HG02759 (cell line): ENCODE measurements around the gene SLC23A3.
"Not testable (repeated sequence)": the region's sequence is repeated elsewhere in the genome, so short reads cannot be mapped to it uniquely, and the experiment has no call there.

Source experiments
- ATAC-seq: cut with Tn5 transposase; IDR thresholded peaks from one replicate; pipeline ENCODE4 v1.9.1; 2021; ENCODE audit warnings: mild to moderate bottlenecking, moderate library complexity; ENCODE audit not compliant: unreplicated experiment

SLC23A3 gene

DNA sequence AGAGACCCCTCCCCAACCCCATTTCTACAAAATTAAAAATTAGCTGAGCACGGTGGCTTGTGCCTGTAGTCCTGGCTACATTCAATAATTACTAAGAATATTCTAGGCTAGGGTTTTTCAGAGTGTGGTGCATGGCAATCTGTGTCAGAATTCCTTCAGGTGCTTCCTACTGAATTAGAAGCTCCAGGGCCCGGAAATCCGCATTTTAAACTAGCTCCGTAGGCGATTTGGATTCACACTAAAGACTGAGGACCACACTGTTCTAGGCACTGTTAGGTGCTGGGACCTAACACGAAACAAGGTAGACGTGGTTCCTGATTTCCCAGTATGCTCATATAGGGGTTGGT, 36.1 kb upstream of the SLC23A3 start:
- no peak for ATAC-seq

DNA sequence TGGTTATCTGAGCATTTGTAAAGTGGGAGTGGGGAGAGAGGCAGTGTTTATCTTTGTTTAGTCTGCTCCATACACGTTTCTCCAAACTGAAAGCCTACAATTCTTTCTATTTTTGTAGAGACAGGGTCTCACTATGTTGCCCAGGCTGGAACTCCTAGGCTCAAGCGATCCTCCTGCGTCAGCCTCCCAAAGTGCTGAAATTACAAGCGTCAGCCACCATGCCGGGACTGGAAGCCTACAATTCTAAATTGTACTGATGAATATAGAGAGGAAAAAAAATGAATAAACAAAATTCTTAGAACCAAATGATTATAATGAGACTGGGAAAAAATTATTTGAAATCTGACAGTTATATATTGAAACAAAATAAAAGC, 35.3 kb upstream of the SLC23A3 start:
- no peak for ATAC-seq

DNA sequence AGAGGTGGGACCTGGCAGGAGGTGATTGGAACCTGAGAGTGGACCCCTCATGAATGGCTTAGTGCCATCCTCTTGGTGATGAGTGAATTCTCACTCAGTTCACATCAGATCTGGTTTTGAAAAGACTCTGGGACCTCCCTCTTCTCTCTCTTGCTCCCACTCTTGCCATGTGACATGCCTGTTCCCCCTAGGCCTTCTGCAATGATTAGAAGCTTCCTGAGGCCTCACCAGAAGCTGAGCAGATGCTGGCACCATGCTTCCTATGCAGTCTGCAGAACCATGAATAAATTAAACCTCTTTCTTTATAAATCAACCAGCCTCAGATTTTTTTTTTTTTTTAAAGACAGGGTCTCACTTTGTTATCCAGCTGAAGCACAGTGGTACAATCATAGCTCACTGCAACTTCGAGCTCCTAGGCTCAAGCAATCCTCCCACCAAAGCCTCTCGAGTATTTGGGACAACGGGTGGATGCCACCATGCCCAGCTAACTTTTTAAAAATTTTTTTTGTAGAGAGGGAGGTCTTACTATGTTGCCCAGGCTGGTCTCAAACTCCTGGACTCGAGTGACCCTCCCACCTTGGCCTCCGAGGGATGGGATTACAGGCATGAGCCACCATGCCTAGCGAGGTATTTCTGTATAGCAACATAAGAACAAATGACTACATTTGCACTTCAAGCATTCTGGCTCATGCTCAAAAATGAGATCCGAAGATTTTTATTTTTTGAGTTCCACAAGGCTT, 34.8 kb upstream of the SLC23A3 start:
- no peak for ATAC-seq

DNA sequence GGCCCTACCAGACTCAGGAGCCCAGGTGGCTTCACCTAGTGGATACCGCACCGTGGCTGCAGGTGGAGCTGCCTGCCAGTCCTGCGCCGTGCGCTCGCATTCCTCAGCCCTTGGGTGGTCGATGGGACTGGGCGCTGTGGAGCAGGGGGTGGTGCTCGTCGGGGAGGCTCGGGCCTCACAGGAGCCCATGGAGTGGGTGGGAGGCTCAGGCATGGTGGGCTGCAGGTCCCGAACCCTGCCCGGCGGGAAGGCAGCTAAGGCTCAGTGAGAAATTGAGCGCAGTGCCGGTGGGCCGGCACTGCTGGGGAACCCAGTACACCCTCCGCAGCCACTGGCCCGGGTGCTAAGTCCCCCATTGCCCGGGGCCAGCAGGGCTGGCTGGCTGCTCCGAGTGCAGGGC, 31.5 kb upstream of the SLC23A3 start:
- ATAC-seq, result not testable (repeated sequence)

DNA sequence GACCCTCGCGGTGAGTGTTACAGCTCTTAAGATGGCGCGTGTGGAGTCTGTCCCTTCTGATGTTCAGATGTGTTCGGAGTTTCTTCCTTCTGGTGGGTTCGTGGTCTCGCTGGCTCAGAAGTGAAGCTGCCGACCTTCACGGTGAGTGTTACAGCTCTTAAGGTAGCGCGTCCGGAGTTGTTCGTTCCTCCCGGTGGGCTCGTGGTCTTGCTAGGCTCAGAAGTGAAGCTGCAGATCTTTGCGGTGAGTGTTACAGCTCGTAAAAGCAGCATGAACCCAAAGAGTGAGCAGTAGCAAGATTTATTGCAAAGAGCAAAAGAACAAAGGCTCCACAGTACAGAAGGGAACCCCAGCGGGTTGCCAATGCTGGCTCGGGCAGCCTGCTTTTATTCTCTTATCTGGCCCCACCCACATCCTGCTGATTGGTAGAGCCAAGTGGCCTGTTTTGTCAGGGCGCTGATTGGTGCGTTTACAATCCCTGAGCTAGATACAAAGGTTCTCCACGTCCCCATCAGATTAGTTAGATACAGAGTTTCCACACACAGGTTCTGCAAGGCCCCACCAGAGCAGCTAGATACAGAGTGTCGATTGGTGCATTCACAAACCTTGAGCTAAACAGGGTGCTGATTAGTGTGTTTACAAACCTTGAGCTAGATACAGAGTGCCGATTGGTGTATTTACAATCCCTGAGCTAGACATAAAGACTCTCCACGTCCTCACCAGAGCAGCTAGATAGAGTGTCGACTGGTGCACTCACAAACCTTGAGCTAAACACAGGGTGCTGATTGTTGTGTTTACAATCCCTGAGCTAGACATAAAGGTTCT, 30.9 kb upstream of the SLC23A3 start:
- ATAC-seq, result not testable (repeated sequence)

DNA sequence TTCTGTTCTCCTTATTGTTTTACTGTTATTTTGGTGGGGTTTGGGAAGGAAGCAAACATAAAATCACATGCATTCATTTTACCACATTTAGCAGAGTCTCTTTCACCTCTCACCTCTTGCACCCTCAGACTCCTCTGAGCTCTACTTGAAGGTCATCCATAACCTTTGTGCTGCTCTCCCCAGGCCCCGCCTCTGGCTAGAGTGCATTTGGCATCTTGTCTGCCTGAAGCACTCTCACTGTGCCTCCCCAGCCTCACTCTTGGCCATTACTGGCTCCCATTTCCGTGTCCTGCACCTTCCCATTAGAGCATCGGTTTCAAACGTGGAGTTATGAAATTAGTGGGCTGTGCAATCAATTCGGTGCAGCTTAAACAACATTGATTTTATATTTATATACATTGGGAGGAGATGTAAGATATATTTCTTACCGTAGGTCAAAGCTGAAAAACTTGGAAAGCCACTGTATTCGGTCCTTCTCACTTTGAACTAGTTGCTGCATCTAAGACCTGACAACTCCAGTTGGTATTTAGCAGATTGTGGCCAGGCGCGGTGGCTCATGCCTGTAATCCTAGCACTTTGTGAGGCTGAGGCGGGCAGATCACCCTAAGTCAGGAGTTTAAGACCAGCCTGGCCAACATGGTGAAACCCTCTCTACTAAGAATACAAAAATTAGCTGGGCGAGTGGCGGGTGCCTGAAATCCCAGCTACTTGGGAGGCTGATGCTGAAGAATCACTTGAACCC, 29.8 kb upstream of the SLC23A3 start:
- no peak for ATAC-seq

DNA sequence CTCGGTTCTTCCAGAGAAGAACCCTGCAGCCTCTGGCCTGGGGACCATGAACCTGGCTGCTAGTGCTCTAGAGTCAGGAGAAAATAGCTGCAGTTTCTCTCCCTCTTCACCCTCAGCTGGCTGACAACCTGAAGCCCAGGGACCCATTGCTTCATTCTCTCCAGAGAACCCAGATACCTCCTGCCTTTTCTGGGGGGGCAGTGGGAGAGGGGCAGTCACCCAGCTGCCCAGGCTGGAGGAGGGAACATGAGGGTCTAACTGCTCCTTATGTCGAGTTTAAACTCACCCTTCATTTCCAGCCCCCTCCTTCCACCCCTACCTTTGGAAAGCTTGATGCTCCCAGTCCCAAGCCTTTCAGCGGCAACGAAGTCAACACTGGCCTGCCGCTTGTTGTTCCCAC, 29.1 kb upstream of the SLC23A3 start:
- no peak for ATAC-seq

DNA sequence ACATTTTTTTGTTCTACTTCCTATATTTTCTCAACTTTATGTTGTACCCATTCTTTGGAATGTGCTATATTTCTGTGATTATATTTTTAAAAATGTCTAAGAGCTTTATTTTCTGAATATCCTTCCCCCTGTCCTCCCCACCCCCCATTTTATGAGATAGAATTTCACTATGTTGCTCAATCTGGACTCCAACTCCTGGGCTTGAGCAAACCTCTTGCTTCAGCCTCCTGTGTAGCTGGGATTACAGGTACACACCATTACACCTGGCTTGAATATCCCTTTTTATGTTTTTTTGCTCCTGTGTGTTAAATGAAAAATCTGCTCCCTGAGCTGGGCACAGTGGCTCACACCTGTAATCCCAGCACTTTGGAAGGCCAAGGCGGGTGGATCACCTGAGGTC, 27.6 kb upstream of the SLC23A3 start:
- ATAC-seq, result no peak

DNA sequence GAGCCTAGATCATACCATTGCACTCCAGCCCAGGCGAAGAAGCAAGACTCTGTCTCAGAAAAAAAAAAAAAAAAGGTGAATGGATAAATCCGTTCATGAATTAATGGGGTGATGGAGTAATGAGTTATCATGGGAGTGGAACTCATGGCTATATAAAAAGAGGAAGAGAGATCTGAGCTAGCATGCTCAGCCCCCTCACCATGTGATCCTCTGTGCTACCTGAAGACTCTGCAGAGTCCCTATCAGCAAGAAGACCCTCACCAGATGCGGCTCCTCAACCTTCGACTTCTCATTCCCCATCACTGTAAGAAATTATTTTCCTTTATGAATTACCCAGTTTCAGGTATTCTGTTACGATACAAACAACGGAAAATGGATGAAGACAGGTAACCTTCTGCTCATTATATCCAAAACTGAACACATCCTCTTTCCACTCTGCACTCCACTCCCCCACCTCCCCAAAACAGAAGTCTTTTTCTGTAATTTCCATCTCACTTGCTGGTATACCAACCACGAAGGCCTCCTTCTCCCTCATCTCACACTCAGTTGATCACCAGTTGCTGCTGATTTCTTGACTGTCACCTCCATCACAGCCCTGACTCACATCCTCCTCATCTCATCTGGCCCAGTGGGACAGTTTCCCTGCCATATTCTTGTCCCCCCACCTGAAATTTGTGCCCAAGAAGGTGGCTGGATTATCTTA, 17.1 kb upstream of the SLC23A3 start:
- no peak for ATAC-seq

DNA sequence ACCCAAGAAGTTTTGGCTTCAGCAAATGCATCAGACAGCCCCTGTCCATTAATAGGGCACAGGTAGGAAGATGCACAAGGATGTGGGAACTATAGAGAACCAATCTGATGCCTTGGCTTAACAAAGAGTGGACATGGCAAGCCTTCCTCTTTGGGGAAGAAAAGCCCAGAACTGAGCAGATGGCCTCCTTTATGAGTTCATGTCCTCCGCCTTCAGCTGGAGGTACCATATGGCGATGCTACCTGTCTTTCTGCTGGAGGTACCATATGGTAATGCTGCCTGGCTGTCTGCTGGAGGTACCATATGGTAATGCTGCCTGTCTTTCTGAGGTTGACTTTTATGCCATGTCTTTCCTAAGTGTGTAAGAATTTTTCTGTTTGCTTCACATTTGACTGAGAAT, 14.3 kb upstream of the SLC23A3 start:
- no peak for ATAC-seq

DNA sequence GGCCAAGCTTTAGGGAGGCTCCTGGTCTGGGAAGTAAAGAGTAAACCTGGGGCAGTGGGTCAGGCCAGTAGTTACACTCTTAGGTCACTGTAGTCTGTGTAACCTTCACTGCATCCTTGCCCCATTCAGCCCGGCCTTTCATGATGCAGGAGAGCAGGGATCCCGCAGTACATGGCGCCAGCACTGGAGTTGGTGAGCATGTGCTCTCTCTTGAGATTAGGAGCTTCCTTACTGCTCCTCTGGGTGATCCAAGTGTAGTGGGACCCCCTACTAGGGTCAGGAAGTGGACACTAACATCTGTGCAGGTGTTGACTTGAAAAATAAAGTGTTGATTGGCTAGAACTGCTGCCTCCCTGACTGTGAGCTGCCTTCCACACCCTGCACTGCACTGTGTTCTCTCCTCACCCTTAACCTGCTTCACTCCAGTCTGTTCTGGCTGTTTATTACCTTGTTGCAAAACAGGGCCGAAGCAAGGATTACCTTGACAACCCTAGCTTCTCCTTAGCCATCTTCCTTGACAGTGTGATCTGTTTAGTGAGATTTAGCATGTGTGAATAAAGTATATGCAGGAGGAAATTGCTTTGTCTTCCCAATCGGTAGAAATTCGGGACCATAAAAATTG, 13.4 kb upstream of the SLC23A3 start:
- no peak for ATAC-seq

DNA sequence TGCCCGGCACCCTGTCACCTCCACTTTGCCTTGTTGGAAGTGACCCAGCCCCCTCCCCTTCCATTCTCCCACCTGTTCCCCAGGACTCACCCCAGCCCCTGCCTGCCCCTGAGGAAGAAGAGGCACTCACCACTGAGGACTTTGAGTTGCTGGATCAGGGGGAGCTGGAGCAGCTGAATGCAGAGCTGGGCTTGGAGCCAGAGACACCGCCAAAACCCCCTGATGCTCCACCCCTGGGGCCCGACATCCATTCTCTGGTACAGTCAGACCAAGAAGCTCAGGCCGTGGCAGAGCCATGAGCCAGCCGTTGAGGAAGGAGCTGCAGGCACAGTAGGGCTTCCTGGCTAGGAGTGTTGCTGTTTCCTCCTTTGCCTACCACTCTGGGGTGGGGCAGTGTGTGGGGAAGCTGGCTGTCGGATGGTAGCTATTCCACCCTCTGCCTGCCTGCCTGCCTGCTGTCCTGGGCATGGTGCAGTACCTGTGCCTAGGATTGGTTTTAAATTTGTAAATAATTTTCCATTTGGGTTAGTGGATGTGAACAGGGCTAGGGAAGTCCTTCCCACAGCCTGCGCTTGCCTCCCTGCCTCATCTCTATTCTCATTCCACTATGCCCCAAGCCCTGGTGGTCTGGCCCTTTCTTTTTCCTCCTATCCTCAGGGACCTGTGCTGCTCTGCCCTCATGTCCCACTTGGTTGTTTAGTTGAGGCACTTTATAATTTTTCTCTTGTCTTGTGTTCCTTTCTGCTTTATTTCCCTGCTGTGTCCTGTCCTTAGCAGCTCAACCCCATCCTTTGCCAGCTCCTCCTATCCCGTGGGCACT, 12.7 kb upstream of the SLC23A3 start:
- ATAC-seq, result no peak

DNA sequence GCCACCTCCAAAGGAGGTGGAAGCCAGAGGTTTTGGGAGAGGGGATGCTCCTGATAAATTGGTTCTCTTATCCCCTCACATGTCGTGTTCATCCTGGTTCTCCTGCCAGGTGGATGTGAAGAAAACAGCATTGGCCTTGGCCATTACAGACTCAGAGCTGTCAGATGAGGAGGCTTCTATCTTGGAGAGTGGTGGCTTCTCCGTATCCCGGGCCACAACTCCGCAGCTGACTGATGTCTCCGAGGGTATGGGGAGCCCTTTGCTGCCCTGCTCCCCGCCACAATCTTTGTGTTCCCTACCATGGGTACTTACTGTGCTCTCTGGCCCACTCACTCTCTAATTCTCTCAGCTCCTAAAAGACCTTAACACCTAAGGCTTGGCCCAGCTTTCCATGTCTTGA, 11.7 kb upstream of the SLC23A3 start:
- no peak for ATAC-seq

DNA sequence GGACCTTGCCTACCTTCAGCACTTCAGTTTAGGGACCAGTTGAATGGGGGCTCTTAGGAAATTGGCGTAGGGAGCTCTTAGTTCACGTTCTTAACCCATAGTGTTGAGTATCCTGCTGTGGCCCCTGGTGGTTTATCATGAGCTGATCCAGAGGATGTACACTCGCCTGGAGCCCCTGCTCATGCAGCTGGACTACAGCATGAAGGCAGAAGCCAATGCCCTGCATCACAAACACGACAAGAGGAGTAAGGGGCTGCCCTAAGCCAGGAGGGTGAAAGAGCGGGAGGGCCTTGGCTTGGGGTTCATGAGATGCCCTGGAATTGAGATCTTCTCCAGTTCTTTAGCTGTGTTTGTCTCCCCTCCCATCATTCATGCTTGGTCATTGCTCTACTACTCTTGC, 11.1 kb upstream of the SLC23A3 start:
- ATAC-seq, result no peak

DNA sequence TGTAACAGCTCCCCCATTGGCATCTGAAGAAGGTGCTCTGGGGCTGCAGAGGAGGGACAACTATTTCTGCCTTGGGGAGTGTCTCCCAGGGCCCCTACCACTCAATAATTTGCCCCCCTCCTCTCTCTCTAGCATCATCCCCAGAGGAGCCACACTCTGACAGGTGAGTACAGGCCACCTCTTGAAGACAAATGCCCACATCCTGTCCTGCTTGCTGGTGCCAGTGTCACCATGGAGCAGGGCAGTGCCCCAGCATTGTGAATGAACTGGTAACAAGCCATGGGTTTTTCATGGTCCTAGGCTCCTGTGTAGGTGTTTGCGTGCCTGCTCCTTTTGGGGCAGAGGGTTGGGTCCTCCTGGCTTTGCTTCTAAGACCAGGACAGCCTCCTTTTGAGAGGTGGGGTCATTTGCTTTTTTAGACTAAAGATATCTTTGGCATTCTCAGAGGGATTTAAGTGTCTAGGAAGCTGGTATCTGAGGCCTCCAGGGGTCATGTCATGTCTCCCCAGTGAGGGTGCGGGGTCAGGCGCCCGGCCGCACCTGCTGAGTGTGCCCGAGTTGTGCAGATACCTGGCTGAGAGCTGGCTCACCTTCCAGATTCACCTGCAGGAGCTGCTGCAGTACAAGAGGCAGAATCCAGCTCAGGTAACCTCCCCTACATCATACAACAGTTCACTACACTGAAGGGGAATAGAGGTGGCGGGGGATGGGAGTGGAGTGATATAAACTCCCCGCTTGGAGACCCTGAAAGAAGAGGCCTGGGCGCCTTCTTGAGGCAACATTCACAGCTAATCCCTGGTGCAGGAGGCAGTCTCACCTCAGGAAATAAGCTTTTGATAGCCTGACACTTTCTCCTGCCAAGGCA, 10.0 kb upstream of the SLC23A3 start:
- no peak for ATAC-seq

DNA sequence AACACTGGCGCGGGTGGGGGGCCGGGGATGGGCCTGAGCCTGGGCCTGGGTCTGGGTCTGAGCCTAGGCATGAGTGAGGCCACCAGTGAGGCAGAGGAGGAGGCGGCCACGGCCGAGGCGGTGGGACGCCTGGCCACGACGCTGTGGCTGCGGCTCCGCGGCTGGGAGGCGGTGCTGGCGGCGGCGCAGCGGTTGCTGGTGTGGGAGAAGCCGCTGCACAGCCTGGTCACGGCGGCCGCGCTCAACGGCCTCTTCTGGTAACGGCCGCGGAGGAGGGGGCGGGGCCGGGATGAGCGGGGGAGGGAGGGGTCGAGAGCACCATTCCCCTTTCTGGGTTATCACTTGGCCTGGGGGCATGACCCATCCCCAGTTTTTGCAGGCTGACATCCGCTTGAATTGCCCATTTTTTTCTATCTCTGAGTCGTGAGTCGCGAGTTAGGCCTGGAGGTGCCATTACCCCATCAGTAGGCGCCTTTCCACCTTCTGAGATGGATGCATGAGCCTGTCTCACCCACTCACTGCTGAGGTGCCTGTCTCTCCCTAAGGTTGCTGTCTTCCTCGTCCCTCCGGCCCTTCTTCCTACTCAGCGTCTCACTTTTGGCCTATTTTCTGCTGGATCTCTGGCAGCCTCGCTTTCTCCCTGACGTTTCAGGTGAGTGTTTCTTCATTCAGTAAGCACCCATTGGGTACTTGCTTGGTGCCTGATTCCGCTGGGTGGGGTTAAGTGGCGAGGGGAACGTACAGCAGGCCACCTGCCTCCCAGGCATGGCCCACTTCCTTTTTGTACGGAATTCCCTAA, 8.7 kb upstream of the SLC23A3 start:
- peak; percentile 15 for ATAC-seq

DNA sequence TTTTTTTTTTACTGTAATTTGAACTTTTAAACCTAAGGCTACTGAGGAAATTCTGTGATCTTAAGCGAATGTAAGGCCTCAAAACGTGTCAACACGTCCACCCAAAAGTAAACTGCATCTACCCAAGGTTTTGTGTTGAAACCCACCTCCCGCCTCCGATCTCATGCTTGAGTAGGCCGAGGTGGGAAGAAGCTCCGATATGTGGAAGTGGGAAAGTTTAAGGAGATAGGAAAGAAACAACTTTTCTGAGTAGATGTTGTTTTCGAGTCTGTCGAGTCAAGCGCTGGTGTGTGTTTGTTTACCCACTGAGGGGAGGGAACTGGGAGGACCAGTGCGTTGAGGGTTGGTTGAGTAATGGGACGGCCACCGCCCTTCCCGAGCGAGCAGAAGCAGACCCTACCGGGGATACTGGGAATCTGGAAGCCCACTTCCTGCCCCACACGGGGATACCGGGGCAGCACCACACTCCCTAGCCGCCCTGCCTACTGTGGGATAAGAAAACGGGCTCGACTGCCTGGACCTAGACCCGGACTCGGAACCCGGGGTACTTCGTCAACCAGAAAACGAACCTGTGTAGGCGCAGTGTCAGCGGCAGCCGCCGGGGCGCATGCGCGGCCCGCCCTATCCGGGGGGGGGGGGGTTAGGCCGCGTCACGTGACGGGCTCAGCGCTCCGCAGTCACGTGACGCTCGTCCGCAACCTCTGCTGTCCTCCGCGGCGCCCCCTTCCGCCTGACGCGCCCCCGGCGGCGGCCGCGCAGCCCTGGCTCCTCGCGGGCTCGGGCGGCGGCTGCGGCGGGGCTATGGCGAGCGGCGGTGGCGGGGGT, 7.9 kb upstream of the SLC23A3 start, which contains the start of gene RETREG2:
RETREG2 (plus strand) TSS at position 724 of the 825 bp plus-strand sequence; CDS start at position 802, 78 bp downstream.
- ATAC-seq, result peak; percentile 55
